Ovary (tissue), 3 donors: ENCODE results near the gene ST8SIA2.

Source experiments
- POLR2A ChIP-seq: fragments of 450-650 bp; IDR thresholded peaks from one replicate; pipeline ENCODE4 v1.6.1; 2017; ENCODE audit warnings: antibody characterized with exemption, mild to moderate bottlenecking, moderate library complexity
- TF ChIP-seq, protein P1 (sequence below), 3 donors: fragments of 450-650 bp in 2 of 3; fragments of 200-600 bp in 1 of 3; IDR thresholded peaks; one replicate each; pipeline versions ENCODE4 v1.5.1 to v1.8.0; 2016 to 2022; ENCODE audit warnings: antibody characterized with exemption in 3 of 3, mild to moderate bottlenecking in 1 of 3
- donor health status: DM: no; HTN: no; CAD: no.

DNA sequence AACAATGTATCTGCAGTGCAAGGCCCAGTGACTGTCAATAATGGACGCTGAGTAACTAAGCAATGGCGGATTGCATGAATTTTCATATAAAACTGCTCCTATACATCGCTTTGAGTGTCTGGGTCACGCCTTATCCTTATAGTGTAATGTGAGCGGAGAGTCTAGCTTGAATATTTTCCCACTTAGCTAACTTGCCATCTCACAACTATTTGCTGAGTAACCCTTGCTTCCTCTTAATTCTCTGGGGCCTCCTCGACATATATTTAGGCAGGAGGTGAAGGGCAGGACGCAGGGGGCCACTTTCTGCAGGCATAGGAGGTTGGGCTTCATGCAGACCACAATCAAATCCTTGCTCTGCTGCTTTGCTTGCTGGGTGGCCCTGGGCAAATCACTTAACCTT lies 24.0 kb downstream of the ST8SIA2 start:
- no peak for TF ChIP-seq POLR2A
- TF ChIP-seq, protein P1, sequence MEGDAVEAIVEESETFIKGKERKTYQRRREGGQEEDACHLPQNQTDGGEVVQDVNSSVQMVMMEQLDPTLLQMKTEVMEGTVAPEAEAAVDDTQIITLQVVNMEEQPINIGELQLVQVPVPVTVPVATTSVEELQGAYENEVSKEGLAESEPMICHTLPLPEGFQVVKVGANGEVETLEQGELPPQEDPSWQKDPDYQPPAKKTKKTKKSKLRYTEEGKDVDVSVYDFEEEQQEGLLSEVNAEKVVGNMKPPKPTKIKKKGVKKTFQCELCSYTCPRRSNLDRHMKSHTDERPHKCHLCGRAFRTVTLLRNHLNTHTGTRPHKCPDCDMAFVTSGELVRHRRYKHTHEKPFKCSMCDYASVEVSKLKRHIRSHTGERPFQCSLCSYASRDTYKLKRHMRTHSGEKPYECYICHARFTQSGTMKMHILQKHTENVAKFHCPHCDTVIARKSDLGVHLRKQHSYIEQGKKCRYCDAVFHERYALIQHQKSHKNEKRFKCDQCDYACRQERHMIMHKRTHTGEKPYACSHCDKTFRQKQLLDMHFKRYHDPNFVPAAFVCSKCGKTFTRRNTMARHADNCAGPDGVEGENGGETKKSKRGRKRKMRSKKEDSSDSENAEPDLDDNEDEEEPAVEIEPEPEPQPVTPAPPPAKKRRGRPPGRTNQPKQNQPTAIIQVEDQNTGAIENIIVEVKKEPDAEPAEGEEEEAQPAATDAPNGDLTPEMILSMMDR (IDR thresholded peaks at IDR 0.05) = no peak
